A673 (cell line): ENCODE results near the gene PNMA8C. TPM values are rescaled to one million over a fixed set of nuclear protein-coding genes. Genes with fewer than 3 reads are reported as not detected.
A peak's percentile ranks its signal among the peaks of the same experiment; 100 is the strongest.
"Not testable (repeated sequence)": the region's sequence is repeated elsewhere in the genome, so short reads cannot be mapped to it uniquely, and the experiment has no call there.

Experiments used
- BruUV-seq: library from RNA; stranded (reverse); fragments of 400-500 nt; replicated peaks from 2 replicates; lab custom pipeline; 2021; lab: Mats Ljungman, UMichigan
- CTCF ChIA-PET: fragments of 300-600 bp; sonication (Branson Sonifier 250); formaldehyde crosslinking; loops from one replicate; lab custom pipeline; 2022; ENCODE audit warnings: antibody characterized with exemption; lab: Charles Lee
- POLR2A ChIA-PET: fragments of 300-600 bp; sonication (Branson Sonifier 250); formaldehyde crosslinking; loops from one replicate; lab custom pipeline; 2022; ENCODE audit warnings: antibody characterized with exemption; ENCODE audit not compliant: low non-redundant PET; lab: Charles Lee
- DNase-seq: peaks from one replicate; pipeline ENCODE4 v3.0.0-alpha.2; 2015; ENCODE audit warnings: low spot score
- H3K27ac ChIP-seq: fragments of 200-600 bp; sonication (generic); 2 replicates; pipeline ENCODE4 v1.5.1; 2016; ENCODE audit warnings: mixed run types, low read depth, mild to moderate bottlenecking, mixed read lengths, antibody characterized with exemption, low read length; ENCODE audit not compliant: poor library complexity, severe bottlenecking
- H3K27me3 ChIP-seq: fragments of 200-600 bp; sonication (generic); replicated peaks from 2 replicates; pipeline ENCODE4 v1.6.1; 2017; ENCODE audit warnings: mixed run types, low read depth, mild to moderate bottlenecking, mixed read lengths, antibody characterized with exemption, low read length; ENCODE audit not compliant: insufficient read depth, poor library complexity
- H3K36me3 ChIP-seq: fragments of 200-600 bp; sonication (generic); 2 replicates; pipeline ENCODE4 v1.6.1; 2016; ENCODE audit warnings: mixed run types, mild to moderate bottlenecking, mixed read lengths, antibody characterized with exemption, low read length; ENCODE audit not compliant: insufficient read depth, poor library complexity, severe bottlenecking
- H3K4me1 ChIP-seq: fragments of 200-600 bp; sonication (generic); 2 replicates; pipeline ENCODE4 v1.6.1; 2017; ENCODE audit warnings: mixed run types, mild to moderate bottlenecking, mixed read lengths, antibody characterized with exemption, low read length; ENCODE audit not compliant: insufficient read depth, poor library complexity, severe bottlenecking
- H3K4me3 ChIP-seq: fragments of 200-600 bp; sonication (generic); 2 replicates; pipeline ENCODE4 v1.5.1; 2016; ENCODE audit warnings: low read depth, mixed run types, mild to moderate bottlenecking, mixed read lengths, low read length; ENCODE audit not compliant: poor library complexity, severe bottlenecking
- H3K9me3 ChIP-seq: fragments of 200-600 bp; sonication (generic); 2 replicates; pipeline ENCODE4 v1.6.1; 2016; ENCODE audit warnings: mixed run types, low read depth, mild to moderate bottlenecking, mixed read lengths, antibody characterized with exemption, low read length; ENCODE audit not compliant: poor library complexity, severe bottlenecking
- EZH2 ChIP-seq: fragments of 200-600 bp; sonication (generic); IDR thresholded peaks from 2 replicates; pipeline ENCODE4 v1.6.1; 2017; ENCODE audit warnings: borderline replicate concordance, low read depth, mild to moderate bottlenecking, mixed read lengths, antibody characterized with exemption, low read length; ENCODE audit not compliant: poor library complexity, severe bottlenecking
- intact Hi-C: fragments of 100-400 bp; cut with micrococcal nuclease; formaldehyde crosslinking; loops from one replicate; pipeline ENCODE4 v1.10.0; 2022; ENCODE audit not compliant: unreplicated experiment
- total RNA-seq: library from RNA; stranded (reverse); gene quantifications from 2 replicates; pipeline ENCODE4 v1.2.3, GENCODE V29; 2021
- TF ChIP-seq, protein P1 (sequence below): fragments of 300-800, 200-600 bp; sonication (generic); conservative IDR thresholded peaks from 2 replicates; pipeline ENCODE4 v1.5.1; 2017; ENCODE audit warnings: low read depth, mild to moderate bottlenecking, antibody characterized with exemption, low read length, moderate library complexity, mixed read lengths

Gene PNMA8C
- total RNA-seq, 1 experiment from 2014 or later: not detected

DNA sequence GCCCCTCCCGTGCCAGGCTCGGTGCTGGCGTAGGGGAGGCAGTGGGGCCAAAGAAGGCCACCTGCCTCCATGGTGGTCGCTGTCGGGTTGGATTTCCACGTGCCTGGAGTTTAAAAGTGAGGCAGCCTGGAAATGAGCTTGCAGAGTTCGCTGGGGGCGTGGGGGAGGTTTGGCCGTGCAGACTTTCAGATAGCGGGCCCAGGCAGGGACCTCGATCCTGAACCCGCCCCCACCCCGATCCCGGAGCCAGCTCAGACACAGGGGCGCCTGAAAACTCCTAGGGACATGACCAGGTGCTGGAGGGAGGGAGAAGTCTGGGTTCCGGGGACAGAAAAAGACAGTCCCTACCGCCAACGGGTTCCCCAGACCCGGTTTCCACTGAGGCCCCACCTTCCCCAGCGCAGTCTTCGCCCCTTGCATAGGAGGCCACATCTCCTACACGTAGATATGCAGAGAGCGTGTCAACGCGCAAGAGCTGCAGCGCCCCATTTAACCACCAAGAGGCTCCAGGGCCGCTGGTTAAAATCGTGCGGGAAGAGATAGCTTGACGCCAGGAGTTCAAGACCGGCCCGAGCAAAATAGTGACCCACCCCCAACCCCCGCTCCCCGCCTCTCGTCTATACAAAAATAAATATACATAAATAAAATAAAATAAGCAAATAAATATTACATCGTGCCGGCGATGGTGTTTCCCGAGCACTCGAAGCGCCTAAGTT is 23.8 kb downstream of the PNMA8C start:
- DNase-seq: peak; percentile 78
- Histone ChIP-seq H3K4me1 (peaks cover 23% of the 10 kb centered on the region), H3K27me3 (no peaks in the 10 kb centered on the region), H3K9me3 (no peaks in the 10 kb centered on the region), H3K4me3 (peak overlapping the region; percentile 37), H3K27ac (peak overlapping the region; percentile 27), H3K36me3 (no peaks in the 10 kb centered on the region)
- ChIA-PET POLR2A (no interaction called here), CTCF (interaction anchor here (0.5 to 1.2 kb wide), 5 partner anchors 8 to 87 kb away, joined by 3 to 7 read pairs (median 4); partner anchors contain the start of gene CCDC8)
- TF ChIP-seq EZH2: no peak
- TF ChIP-seq, protein P1, sequence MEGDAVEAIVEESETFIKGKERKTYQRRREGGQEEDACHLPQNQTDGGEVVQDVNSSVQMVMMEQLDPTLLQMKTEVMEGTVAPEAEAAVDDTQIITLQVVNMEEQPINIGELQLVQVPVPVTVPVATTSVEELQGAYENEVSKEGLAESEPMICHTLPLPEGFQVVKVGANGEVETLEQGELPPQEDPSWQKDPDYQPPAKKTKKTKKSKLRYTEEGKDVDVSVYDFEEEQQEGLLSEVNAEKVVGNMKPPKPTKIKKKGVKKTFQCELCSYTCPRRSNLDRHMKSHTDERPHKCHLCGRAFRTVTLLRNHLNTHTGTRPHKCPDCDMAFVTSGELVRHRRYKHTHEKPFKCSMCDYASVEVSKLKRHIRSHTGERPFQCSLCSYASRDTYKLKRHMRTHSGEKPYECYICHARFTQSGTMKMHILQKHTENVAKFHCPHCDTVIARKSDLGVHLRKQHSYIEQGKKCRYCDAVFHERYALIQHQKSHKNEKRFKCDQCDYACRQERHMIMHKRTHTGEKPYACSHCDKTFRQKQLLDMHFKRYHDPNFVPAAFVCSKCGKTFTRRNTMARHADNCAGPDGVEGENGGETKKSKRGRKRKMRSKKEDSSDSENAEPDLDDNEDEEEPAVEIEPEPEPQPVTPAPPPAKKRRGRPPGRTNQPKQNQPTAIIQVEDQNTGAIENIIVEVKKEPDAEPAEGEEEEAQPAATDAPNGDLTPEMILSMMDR: peak; percentile 33; the same call in 1 of the 2 replicates
- no TSS peak for BruUV-seq
- intact Hi-C loops: no loop called here

DNA sequence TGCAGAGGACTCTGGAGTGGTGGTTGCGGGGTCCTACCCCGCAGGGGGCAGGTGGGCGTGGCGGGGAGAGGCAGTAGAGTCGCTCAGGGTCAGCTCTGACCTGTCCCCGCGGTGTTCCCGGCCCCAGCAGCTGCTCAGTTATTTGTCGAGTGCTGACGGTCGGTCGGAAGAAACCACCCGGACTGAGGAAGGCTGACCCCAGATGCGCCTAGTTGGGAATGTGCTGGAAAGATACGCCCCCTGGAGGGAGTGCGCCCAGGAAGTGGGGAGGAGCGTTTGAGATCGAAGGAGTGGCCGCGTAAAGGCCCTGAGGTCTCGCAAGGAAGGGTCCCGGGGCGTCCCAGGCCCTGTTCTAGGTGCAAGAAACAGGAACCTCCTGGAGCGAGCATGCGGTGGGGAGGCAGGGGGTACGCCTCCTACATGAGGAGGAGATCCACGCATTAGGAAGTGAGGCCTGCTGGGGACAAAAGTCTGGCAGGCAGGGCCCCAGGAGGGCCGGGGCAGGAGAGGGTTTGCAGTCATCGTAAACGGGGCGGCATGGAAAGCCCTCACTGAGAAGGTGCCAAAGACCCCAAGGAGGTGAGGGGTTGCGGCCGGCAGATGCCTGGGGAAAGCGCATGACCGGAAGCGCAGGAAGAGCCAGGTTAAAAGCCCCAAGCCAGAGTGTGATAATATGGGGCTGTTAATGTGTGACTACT is 24.5 kb downstream of the PNMA8C start:
- CTCF ChIA-PET: interaction anchor here (0.5 to 1.2 kb wide), 5 partner anchors 9 to 111 kb away, joined by 3 to 7 read pairs (median 5); partner anchors contain the start of gene CCDC8

DNA sequence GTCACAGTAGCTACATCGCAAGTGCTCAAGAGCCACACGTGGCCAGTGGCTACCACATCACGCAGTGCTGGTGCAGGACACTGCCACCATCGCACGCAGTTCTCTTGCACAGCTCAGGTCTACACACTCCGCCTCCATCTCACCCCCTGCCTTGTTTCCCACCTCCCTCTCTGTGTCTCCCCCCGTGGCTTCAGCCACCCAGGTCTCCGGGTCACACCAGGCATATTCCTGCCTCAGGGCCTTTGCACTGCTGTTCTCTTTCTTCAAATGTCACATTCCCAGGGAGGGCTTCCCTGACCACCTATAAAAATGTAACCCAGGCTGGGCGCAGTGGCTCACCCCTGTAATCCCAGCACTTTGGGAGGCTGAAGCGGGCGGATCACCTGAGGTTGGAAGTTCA is 26.0 kb downstream of the PNMA8C start:
- Histone ChIP-seq H3K27me3 (no peaks in the 10 kb centered on the region), H3K36me3 (no peaks in the 10 kb centered on the region), H3K27ac (no peak overlapping the region), H3K4me1 (peaks cover 11% of the 10 kb centered on the region), H3K9me3 (no peaks in the 10 kb centered on the region), H3K4me3 (no peak overlapping the region)
- no peak for DNase-seq
- TF ChIP-seq EZH2: no peak
- TF ChIP-seq, protein P1: no peak
- intact Hi-C loops: loop anchor here (1.0 to 2.0 kb wide), 2 partner anchors 85 to 110 kb away; no protein-coding TSS in a partner anchor
- no TSS peak for BruUV-seq
- POLR2A ChIA-PET: no interaction called here
- CTCF ChIA-PET: interaction anchor here (0.5 to 1.1 kb wide), 4 partner anchors 84 to 140 kb away, joined by 3 read pairs; no protein-coding TSS in a partner anchor

More for the DNA sequence above, 24.5 kb downstream of the PNMA8C start:
- Histone ChIP-seq H3K9me3 (no peaks in the 10 kb centered on the region), H3K36me3 (no peaks in the 10 kb centered on the region), H3K4me3 (peak overlapping the region; percentile 37), H3K4me1 (peaks cover 20% of the 10 kb centered on the region), H3K27me3 (no peaks in the 10 kb centered on the region), H3K27ac (peak overlapping the region; percentile 15)
- intact Hi-C loops: no loop called here
- POLR2A ChIA-PET: no interaction called here
- no TSS peak for BruUV-seq
- TF ChIP-seq, protein P1: peak; percentile 45; the same call in 1 of the 2 replicates
- TF ChIP-seq EZH2: no peak
- peak; percentile 71 for DNase-seq

DNA sequence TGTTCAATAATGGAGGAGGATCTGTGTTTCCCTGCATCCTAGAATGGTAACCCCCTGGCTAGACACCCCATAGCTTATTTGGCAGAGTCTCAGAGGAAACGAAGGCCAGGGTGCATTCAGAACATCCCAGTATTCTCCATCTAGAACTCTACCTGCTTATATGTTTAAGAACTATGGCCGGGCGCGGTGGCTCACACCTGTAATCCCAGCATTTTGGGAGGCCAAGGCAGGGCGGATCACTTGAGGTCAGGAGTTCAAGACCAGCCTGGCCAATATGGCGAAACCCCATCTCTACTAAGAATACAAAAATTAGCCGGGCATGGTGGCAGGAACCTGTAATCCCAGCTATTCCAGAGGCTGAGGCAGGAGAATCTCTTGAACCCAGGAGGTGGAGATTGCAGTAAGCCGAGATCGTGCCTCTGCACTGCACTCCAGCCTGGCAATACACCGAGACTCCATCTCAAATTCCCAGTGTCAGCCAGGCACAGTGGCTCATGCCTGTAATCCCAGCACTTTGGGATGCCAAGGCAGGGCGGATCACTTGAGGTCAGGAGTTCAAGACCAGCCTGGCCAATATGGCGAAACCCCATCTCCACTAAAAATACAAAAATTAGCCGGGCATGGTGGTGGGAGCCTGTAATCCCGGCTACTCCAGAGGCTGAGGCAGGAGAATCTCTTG is 30.8 kb downstream of the PNMA8C start:
- intact Hi-C loops: loop anchor here (5.0 to 10.0 kb wide), 2 partner anchors 116 to 323 kb away; no protein-coding TSS in a partner anchor
- DNase-seq, POLR2A ChIA-PET, H3K4me3 ChIP-seq, H3K27ac ChIP-seq, H3K36me3 ChIP-seq, H3K27me3 ChIP-seq, H3K9me3 ChIP-seq, BruUV-seq, H3K4me1 ChIP-seq: not testable (repeated sequence)
- CTCF ChIA-PET: interaction anchor here (0.6 kb wide), 2 partner anchors 12 to 133 kb away, joined by 4 to 9 read pairs; no protein-coding TSS in a partner anchor
